Kidney capillary endothelial cell (primary cell): ENCODE measurements around the gene ADARB1.

Experiments used
- DNase-seq: peaks from one replicate; pipeline ENCODE4 v3.0.0-alpha.2; 2018; ENCODE audit warnings: low spot score

ADARB1 gene

DNA sequence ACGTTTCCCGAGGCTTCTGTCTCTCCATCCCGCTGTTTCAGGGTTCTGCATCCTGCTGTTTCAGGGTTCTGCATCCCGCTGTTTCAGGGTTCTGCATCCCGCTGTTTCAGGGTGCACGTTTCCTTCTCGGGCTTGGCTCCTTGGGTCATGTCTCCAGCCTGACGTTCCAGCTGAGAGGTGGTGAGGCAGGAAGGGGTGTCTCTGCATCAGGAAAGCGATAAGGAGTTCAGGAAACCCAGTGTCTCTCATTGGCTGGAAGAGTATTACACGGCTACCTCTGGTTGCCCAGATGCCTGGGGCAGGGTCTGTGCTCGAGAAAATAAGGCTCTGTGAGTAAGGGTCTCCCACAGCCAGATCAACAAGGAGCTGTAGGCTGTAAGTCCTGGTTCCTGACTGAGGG, 21.1 kb downstream of the ADARB1 start:
- no peak for DNase-seq

DNA sequence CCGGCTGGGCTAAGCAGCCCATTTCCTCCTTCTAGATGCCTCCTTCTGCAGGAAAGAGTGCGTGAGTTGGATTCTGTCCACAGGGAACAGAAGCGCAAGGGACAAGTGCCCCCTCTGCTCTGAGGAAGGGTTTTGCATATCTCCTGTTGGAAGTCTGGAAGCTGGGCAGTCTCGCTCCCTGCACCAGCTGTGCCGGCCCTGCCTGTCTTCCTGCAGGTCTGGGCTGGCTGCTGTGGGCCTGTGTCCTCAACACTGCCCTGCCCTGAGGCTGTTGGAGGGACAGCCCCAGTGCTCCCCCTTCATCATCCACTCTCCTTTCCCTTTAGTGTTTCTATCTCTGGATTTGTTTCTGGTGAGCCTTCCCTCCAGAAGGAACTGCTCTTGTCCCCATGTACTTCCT, 21.8 kb downstream of the ADARB1 start:
- no peak for DNase-seq

DNA sequence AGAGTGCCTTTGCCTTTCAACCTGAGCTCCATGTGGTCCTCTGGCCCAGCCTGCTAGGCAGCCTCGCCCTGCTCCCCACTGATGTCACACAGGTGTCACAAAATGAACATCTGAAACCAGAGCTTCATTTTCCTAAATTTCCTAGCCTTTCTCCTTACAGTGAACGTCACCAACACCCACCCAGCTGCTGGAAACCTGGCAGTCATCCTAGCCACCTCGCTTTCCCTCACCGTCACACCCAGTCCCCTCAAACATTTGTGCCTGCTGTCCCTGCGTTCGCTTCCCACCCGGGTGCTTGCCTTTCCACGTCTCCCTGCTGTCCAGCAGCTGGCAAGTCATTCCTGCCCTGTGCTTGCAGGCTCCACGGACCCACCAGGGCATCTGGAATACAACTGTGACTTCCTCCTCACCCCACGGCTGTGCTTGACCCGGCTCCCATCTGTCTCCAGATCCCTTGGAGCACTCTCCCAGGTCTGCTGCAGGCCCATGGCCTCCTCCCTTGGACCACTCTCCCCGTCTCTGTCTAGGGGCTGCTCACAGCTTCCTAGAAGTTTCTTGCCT, 23.5 kb downstream of the ADARB1 start:
- DNase-seq = no peak

DNA sequence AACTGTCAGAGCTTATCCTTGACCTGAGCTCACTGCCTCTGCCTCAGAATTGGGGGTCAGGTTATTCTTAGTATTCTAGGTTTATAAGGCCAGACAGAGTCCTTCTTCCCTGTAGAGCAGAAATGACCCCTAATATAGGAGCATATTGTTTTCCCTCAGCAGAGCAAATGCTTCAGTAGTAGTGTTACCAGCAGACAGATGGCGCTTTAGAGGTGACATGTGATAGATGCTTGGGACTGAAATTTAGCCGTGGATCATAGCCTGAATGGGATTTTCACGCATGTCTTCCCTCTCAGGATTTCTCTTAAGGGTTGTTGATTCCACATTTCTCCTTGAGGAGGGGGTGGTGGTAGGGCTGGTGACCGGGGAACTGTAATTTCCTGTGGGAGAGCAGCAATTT, 24.5 kb downstream of the ADARB1 start:
- DNase-seq = no peak

DNA sequence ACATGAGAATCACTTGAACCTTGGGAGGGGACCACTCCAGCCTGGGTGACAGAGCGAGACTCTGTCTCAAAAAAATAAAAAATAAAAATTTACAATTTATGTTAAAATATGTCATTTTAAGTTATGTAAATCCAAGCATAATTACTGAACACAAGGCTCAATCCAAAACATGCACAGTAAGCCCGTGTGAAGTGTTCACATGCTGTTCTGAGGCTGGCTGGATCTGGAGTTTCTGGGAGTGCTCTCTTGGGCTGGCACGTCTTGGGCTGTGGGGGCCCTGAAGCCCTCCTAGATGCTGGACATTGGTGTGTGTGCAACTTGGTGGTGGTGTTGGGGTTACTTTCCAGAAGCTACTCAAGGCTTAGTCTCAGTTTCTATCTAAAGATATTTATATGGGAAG, 25.2 kb downstream of the ADARB1 start:
- no peak for DNase-seq

DNA sequence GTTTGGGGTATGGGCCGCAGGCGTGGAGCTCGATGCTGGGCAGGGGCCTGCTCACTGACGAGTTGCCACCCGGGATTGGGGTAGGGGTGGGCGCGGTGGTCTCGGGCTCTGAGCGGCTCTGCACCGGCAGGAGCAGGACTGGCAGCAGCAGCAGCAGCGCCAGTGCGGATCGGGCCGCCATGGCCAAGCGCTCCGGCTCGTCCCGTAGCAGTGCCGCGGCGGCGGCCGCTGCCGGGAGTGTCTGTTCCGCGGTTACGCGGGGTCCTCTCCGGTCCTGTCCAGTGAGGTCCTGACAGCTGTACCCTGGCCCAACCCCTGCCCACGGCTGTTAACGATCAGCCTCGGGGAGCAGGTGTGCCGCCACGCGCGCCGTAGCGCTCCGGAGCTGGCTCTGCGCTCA, 26.5 kb downstream of the ADARB1 start:
- no peak for DNase-seq

DNA sequence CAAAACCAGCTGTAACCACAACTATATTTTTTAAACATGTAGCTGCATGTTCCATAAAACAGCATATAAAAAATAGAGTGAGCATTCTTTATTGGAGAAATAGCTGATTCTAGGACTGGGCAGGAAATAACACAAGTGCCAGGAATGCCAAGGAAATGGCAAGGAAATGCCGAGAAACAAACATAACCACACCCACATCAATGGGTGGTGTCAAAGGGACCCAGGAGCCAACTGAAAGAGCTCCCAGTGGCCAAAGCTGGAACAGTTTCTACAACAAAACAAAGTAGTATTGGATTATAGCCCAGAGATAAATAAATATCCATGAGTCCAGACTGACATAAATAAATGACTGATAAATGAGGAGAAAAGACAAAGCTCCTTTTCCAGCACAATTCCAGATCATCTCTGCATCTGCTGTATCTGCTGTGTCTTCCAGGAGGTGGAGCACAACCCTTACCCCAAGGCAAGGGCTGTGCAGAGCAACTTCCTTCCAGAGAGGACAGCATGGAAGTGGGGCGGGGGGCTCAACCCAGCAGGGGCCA, 28.1 kb downstream of the ADARB1 start:
- peak; percentile 89 for DNase-seq

DNA sequence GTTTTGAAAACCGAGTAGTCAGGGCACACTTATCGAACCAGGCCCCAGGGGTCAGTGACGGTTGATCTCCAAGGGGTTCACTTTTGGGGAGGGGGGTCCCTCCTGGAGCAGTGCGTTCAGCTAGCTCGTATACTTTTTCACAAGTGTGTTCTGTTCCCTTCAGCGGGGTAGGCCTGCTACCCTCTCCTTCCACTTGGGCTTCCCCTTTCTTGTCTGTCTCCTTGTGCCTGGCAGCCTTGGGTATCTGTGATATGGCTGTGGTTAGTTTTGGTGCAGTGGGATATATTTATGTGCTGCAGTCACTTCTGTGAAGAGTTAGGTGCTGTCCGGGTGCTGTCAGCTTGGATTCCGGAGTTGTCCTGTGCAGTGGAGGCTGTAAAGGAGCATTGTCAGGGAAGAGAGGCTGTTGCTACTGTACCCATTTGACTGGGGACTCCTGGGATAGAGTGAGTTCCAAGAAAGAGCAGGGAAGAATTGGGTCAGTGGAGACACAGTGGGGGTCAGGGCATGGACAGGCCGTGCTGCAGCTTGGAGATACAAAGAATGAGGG, 29.7 kb downstream of the ADARB1 start:
- no peak for DNase-seq

DNA sequence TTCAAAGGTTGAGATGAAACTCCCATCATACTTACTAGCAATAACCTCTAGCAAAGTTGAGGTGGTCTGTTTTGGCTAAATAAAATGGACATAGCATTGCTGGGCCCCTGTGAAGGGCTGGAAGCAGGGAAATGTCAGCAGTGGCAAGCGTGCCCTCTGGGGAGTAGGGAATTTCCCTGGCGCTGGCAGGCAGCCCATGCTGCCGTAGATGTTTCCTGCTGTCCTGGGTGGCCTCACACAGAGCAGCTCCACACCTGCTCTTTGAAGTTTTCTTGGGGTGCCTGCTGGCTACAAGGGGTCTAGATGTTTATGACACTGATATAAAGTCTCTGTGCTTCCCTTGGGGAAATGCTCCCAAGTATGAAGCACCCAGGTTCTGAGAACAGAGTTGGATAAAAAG, 30.2 kb downstream of the ADARB1 start:
- no peak for DNase-seq

DNA sequence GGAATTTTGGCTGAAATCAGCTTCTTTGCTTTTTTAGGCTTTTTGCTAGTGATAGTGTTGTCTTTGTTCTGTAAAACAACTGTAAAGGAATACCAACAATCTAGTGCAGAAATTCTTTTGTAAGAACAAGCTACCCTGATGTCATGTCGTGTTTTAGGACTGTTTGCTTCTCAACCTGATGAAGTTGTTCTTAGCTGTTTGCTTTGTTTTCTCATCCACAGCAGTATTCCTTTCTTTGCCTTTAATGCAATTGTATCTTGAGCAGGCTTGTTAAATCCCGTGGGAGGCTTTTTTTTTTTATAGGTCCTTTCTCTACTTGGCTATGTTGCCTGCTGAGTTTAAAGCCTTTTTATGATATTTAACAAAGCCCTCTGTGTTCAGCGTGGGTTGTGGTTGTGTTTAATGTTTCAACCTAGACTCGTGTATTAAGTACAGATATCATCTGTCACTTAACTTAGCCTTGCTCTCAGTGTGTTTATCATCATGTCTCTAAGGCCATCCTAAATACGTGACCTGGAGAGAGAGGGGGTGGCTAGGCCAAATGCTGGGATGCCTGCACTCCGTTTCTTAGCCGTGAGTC, 31.6 kb downstream of the ADARB1 start:
- no peak for DNase-seq

DNA sequence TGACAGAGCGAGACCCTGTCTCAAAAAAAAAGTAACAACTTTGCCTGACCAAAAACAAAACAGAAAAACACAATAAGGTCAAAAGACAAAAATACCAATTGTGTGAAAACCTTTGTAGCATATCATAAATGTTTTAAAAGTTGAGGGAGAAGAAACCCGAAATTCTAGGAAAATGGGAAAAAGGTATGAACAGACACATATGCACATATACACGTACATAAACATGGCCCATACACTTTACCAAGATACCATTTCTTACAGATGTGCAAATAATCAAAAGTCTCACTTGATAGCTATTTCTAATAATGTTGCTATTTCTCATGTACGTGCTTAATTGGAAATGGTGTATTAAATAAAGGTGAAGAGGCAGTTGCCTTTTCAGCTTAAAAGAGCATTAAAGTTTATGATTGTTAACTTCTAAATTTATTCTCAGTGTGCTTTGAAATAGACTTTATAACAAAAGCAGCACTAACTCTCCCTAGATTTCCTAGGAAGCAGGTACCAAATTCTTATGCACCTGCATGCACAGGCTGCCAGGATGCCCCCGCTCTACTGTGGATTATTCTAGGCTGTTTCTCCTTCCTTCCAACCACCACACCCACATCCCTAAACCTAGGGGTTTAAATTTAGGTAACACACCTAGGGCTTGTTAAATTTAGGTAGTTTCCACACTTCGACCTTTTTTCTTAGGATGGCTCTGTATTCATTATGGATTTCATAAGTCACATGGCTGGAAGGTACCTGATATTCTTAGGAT, 33.8 kb downstream of the ADARB1 start:
- no peak for DNase-seq

DNA sequence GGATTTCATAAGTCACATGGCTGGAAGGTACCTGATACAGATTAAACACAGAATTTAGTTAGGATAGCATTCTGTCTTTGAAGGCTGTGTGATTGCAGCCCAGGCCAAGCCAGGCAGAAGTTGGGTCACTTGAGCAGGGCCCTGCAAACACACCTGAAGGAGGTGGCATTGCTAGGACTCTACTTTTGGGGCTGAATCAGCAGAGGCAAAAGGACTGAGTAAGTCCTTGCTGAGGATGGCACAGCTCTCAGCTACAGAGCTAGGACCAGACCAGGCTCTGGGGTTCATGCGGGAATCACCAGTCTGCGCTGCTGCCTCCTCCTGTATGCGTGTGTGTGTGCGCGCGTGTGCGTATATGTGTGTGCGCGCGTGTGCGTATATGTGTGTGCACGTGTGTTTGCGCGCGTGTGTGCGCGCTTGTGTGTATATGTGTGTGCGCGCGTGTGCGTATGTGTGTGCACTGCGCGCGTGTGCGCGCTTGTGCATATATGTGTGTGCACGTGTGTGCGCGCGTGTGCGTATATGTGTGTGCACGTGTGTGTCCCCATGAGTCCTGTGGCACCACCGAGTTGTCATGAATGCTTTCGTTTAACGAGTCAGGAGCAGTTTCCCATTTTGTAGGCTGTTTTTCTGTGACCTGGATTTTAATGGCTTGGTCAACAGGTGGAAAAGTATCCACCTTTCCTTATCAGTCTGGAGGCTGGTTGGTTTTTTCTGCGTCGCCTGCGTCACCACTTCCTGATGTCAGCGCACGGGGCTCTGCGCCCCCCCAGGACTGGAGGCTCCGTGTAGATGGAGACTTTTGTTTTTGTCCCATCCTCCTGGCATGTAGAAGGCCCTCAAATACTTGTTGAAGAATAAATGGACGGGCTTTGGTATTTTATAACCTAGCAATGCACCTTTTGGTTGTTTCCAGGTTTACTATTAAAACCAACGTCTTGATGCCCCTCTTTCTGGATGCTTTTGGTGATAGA, 34.7 kb downstream of the ADARB1 start:
- no peak for DNase-seq

DNA sequence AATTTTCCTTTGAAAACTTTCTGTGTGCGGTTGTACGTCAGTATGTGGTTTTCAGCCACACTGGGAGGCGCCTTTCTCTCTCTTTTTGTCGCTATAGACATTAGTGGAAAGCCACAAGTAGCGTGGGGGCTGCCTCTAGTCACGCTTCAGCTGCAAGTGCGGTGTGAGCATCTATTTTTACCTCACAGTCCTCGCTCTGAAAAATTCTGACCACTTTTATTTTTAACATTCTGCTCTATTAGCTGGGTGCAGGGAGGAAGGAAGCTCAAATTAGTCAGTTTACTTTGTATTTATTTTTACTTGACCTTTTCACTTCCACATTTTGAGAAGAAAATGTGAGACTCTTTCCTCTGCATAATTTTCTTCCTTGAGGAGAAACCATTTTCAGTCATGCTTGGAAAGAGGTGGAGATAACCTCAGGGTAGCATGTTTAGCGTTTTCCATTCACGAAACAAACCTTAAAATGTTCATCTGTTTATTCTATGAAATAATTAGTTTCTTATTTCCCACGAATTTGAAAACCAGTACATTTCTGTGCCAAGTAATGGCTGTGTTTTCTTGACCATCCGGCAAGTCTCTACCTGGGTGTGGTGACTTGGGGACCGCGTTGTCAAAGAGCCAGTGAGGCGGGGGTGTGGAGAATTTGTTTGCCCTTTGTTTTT, 35.6 kb downstream of the ADARB1 start:
- DNase-seq = peak; percentile 82

DNA sequence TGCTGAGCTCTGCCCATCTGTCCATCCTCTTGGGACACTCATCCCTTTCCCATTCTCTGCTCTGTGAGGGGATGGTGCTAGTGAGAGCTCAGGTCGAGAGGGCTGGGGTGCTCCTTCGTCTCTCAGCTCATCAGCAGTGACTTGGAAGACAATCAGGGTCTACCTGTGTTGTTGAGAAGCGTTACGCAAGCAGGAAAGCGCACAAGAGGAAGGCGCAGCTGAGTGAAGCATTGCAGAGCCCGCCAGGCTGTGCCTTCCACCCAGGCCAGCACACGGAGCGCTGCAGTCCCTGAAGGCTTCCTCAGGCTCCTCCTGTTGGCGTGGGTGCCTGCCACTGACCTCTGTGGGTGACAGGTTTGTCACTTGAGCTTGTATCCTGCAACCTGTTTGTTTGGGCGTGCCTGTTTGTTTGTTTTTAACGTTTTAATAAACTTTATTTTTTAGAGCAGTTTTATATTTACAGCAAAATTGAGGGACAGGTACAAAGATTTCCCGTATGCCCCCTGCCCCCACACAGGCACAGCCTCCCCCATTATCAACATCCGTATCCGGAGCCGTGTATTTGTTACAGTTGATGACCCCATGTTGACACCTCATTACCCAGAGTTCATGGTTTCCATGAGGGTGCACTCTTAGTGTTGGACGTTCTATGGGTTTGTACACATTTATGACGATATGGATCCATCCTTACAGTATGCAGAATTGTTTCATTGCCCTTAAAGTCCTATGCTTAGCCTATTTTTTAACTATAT, 36.7 kb downstream of the ADARB1 start:
- no peak for DNase-seq

DNA sequence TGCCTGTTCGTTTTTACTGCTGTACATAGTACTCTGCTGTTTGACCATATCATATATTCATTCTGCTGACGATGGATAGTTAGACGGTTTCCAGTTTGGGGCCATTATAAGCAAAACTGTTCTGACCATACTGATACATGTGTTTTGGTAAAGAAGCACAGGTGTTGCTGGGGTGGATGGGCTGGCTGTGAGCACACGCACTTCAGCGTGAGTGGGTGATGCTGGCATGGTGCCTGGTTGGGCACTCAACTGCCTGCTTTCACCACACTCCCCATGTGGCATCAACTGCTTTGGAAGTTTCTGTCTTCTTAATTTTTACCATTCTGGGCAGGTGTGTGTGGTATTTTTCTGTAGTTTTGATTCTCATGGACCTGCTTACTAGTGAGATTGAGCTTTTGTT, 37.3 kb downstream of the ADARB1 start:
- DNase-seq = no peak

DNA sequence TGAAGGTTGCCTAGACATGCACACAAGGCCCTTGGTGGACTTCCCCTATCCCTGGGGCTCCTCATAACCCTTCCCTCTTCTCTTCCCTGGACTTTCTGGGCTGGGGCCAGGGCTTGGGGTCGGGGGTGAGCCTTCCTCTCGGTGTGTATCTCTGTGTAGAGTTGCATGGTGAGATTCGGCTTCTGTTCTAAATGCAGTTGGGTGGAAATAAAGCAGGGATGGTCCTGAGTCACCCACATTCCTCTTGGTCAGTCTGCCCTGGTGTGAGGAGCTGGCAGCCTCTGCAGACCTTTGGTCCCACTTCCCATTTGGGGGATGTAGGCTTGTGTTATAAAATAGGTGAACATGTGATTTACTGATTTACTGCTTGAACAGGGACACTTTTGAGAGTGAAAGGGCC, 38.0 kb downstream of the ADARB1 start:
- DNase-seq = no peak

DNA sequence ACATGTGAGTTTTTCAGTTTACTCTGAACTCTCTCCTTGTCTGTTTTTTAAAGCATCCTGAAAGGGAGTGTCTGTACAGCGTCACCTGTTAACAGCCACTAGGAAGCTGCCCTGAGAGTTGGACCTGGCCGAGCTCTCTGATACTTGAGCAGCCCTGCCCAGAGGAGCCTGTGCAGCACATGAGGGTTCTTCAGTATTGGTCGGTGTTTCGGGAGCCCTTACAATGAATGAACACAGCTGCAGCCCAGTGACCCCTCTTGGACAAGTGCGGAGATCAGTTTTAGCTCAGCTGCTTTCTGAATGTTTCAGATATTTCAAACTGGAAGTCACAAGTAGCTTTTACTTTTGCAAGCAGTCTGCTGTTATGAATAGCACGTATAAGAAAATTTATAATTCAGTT, 39.2 kb downstream of the ADARB1 start:
- no peak for DNase-seq

DNA sequence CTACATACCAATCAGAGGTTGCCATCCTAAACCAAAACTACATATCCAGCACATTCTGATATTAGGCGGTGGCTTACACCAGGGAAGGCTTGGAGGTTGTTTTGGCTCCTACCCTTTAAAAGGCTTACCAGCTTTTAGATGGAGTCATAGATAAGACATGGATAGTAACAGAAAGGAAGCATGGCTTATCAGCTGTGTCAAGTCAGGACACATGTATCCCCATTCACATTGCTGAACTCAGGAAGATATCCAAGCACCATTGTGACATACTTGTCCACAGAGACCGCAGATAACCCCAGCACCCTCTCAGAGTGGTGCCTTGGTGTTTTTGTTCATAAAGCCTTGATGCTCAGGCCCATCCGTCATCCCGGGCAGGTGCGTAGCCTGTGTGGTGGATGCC, 39.7 kb downstream of the ADARB1 start:
- no peak for DNase-seq

DNA sequence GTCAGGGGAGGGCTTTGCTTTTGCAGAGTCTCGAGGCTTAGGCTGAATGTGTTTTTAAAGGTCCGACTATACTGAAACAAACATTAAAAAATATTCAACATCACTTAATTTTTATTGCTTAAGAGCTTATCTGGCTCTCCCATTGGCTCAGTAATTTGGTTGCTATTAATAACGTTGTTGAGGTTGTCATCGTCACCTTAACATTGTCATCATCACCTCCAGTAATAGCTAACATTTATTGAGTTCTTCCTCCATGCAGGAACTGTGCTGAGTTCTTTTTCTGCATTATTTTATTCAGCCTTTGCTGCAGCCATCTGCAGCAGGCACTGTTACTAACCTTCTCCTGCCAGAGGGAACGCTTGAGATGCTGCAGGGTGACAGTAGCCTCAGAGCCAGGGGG, 40.1 kb downstream of the ADARB1 start:
- no peak for DNase-seq

DNA sequence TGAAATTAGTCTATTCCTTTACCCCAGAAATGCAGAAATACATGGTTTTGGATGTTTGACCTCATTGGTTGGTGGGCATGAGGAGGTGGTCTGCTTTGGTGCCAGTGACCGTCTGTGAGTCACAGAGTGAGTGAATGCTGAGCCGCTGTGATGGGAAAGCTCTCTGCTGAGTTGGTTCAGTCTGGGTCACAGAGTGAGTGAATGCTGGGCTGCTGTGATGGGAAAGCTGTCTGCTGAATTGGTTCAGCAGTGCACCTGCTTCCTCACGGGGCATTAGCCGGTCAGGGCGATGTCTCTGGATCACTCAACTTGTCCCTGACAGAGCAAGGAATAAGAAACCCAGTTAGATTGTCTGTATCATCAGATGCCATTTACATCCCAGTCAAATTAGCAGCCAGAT, 40.8 kb downstream of the ADARB1 start:
- no peak for DNase-seq

DNA sequence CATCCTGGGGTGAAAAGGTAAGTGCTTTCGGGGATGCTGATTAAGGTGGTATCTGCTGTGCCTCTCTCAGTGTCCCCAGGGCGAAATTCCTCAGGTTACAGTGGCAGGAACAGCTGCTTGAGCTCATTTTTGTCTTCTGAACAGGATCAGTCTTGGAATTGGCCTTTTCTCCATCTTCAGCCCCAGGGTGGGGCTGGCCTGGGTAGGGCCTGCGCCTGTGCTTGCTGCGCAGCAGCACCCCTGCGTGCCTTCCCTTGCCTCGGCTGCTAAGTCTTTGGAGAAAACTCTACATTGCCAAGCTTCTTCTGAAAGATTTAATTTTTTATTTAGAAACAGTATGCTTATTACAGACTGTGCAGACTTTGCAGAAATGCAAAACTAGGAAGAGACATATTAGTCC, 41.7 kb downstream of the ADARB1 start:
- DNase-seq = no peak
